Measurements from ENCODE around the gene CXCL11. TPM values are rescaled to one million over a fixed set of nuclear protein-coding genes. Genes with fewer than 3 reads are reported as not detected.

Gene CXCL11
- total RNA-seq, 1 donor from 2014 or later = not detected

DNA sequence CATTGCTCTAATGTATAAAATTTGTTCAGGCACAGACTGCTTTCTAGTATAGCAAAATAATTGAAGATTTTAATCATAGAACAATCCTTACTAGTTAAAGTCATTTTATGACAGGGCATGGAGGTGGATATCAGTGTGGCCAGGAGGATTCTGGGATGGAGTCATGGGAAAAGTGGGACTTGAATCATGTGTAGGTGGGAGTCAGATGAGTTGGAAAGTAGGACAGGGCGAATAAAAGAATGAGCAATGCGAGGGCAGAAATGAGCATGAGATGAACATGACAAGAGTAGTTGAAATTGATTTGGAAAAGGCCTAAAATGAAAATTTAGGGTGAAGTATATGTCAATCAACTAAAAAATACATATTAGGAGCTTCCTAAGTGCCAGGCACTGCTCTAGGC is 37.9 kb downstream of the CXCL11 start:
- H3K36me3 Mint-ChIP-seq = no peaks in the 10 kb centered on the region
- no peak overlapping the region for H3K27ac Mint-ChIP-seq
- peaks cover 22% of the 10 kb centered on the region for H3K27me3 Mint-ChIP-seq (ENCODE audit: low read depth)
- TF ChIP-seq, protein P1, sequence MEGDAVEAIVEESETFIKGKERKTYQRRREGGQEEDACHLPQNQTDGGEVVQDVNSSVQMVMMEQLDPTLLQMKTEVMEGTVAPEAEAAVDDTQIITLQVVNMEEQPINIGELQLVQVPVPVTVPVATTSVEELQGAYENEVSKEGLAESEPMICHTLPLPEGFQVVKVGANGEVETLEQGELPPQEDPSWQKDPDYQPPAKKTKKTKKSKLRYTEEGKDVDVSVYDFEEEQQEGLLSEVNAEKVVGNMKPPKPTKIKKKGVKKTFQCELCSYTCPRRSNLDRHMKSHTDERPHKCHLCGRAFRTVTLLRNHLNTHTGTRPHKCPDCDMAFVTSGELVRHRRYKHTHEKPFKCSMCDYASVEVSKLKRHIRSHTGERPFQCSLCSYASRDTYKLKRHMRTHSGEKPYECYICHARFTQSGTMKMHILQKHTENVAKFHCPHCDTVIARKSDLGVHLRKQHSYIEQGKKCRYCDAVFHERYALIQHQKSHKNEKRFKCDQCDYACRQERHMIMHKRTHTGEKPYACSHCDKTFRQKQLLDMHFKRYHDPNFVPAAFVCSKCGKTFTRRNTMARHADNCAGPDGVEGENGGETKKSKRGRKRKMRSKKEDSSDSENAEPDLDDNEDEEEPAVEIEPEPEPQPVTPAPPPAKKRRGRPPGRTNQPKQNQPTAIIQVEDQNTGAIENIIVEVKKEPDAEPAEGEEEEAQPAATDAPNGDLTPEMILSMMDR (IDR thresholded peaks at IDR 0.05; ENCODE audit: unreplicated experiment) = no peak
- H3K9me3 Mint-ChIP-seq = no peaks in the 10 kb centered on the region
- no peaks in the 10 kb centered on the region for H3K4me1 Mint-ChIP-seq
- DNase-seq (ENCODE audit: low spot score in 2 of 2, unreplicated experiment in 2 of 2) = no peak
- H3K4me3 Mint-ChIP-seq = no peak overlapping the region

DNA sequence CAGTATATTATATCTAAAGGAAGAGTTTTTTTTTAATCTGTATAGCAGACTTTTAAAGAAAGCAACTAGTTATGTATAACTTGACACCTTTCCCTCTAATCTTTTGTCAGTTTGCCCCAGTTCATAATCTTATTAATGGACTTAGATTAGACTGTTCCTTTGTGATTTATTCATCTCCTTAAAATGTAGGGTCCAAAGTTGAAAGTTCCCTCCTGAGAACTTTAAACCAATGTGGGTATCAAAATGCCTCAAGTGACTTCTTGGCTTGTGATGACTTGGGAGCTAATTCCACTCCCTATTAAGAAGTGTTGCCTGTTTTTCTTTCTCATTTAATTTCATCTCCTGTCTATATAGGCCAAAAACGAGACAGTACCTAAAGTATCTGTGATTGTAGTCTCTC is 38.8 kb downstream of the CXCL11 start:
- Mint-ChIP-seq H3K27ac (no peak overlapping the region), H3K9me3 (no peaks in the 10 kb centered on the region), H3K4me3 (no peak overlapping the region), H3K36me3 (no peaks in the 10 kb centered on the region), H3K4me1 (no peaks in the 10 kb centered on the region), H3K27me3 (ENCODE audit: low read depth) (peaks cover 22% of the 10 kb centered on the region)
- DNase-seq (ENCODE audit: low spot score in 2 of 2, unreplicated experiment in 2 of 2) = no peak
- TF ChIP-seq, protein P1 (IDR thresholded peaks at IDR 0.05; ENCODE audit: unreplicated experiment) = no peak

DNA sequence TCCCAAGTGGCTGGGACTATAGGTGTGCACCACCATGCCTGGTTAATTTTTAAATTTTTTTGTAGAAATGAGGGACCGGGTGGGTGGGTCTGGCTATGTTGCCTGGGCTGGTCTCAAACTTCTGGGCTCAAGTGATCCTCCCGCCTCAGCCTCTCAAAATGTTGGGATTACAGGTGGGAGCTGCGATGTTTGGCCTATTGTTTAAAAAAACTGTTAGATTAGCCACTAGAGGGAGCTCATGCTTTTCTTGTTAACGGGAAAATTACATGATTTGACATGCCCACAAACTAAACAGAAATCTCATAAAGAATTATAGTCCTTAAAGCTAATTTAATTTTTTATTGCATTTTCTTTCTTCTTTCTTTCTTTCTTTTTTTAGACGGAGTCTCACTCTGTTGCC is 40.1 kb downstream of the CXCL11 start:
- H3K4me3 Mint-ChIP-seq = no peak overlapping the region
- H3K36me3 Mint-ChIP-seq = no peaks in the 10 kb centered on the region
- H3K27ac Mint-ChIP-seq = no peak overlapping the region
- DNase-seq (ENCODE audit: low spot score in 2 of 2, unreplicated experiment in 2 of 2) = no peak
- no peaks in the 10 kb centered on the region for H3K9me3 Mint-ChIP-seq
- peaks cover 22% of the 10 kb centered on the region for H3K27me3 Mint-ChIP-seq (ENCODE audit: low read depth)
- H3K4me1 Mint-ChIP-seq = no peaks in the 10 kb centered on the region
- TF ChIP-seq, protein P1 (IDR thresholded peaks at IDR 0.05; ENCODE audit: unreplicated experiment) = peak; percentile 82

DNA sequence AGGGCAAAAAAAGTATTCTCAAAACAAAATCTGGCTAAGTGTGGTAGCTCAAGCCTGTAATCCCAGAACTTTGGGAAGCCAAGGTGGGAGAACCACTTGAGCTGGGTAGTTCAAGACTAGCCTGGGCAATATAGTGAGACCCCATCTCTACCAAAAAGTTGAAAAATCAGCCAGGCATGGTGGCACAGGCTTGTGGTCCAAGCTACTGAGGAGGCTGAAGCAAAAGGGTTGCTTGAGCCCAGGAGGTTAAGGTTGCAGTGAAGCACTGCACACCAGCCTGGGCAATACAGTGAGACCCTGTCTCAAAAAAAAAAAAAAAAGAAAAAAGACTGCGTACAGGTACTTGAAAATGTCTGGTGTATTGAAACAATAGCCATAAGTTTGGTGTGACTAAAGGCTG is 43.4 kb downstream of the CXCL11 start:
- no peaks in the 10 kb centered on the region for H3K9me3 Mint-ChIP-seq
- H3K27ac Mint-ChIP-seq = no peak overlapping the region
- H3K27me3 Mint-ChIP-seq (ENCODE audit: low read depth) = peaks cover 20% of the 10 kb centered on the region
- peaks cover 7% of the 10 kb centered on the region for H3K36me3 Mint-ChIP-seq
- peaks cover 14% of the 10 kb centered on the region for H3K4me1 Mint-ChIP-seq
- no peak overlapping the region for H3K4me3 Mint-ChIP-seq
- DNase-seq (ENCODE audit: low spot score in 2 of 2, unreplicated experiment in 2 of 2) = no peak
- TF ChIP-seq, protein P1 (IDR thresholded peaks at IDR 0.05; ENCODE audit: unreplicated experiment) = no peak

DNA sequence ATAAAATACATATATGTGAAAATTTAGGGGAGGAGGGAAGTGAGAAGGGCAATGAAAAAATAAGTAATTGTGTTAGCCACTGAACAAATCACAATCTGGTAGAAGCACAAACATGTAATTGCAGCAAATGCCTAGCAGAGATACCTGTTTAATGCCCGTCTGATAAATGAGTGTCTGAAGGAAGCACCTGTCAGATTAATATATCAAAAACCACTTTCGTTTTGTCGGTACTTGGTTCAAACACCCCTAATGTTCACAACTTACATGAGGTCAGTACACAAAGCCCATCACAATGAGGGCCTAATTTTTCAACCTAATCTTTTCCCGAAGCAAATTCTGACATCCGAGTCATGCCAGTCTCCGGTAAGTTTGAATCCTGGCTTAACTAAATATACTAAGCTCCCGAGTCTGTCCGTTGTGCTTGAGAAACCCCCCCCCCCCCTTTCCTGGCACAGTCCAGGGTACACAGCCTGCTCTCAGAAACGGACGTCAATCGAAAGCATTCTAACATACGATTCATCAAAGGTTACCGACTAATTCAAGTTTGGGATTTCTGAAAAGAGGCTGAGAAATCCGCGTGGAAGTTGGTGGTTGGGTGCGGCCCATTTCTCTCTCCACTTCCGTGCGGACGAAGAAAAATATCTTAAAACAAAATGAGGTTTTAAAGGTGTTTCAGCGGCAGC is 45.9 kb downstream of the CXCL11 start:
- TF ChIP-seq, protein P1 (IDR thresholded peaks at IDR 0.05; ENCODE audit: unreplicated experiment) = no peak
- peak overlapping the region; percentile 85 for H3K27ac Mint-ChIP-seq
- H3K27me3 Mint-ChIP-seq (ENCODE audit: low read depth) = peaks cover 18% of the 10 kb centered on the region
- peaks cover 14% of the 10 kb centered on the region for H3K4me1 Mint-ChIP-seq
- no peaks in the 10 kb centered on the region for H3K9me3 Mint-ChIP-seq
- peaks cover 7% of the 10 kb centered on the region for H3K36me3 Mint-ChIP-seq
- peak overlapping the region; percentile 82 for H3K4me3 Mint-ChIP-seq
- no peak for DNase-seq (ENCODE audit: low spot score in 2 of 2, unreplicated experiment in 2 of 2)
